GM12872 (cell line): ENCODE measurements around the gene SIRT1.

Source experiments
- CTCF ChIP-seq: IDR thresholded peaks from 3 replicates; pipeline ENCODE4 v1.5.1; 2011; ENCODE audit warnings: low read depth, mild to moderate bottlenecking, low read length, moderate library complexity; ENCODE audit not compliant: insufficient read depth

Gene SIRT1

GRCh38 chr10:67864607-67865371, 19.7 kb upstream of the SIRT1 start:
- TF ChIP-seq CTCF: no peak

- no peak for TF ChIP-seq CTCF
Measured at GRCh38 chr10:67868132-67868531, 16.3 kb upstream of the SIRT1 start.

- TF ChIP-seq CTCF: no peak
Measured at GRCh38 chr10:67869996-67870395, 14.5 kb upstream of the SIRT1 start.

- TF ChIP-seq CTCF: no peak
Measured at GRCh38 chr10:67875340-67876238, 8.9 kb upstream of the SIRT1 start.

- TF ChIP-seq CTCF: no peak
Measured at GRCh38 chr10:67878133-67878532, 6.3 kb upstream of the SIRT1 start.

GRCh38 chr10:67883710-67884312, 645 bp upstream of the SIRT1 start:
- no peak for TF ChIP-seq CTCF
